ENCODE data around the gene ANKRD12.

- TF ChIP-seq REST (IDR thresholded peaks at IDR 0.05; ENCODE audit: insufficient read depth in 1 of 2, low read depth in 2 of 2, low read length in 1 of 2) (no peak), SIN3A (IDR thresholded peaks at IDR 0.05; ENCODE audit: borderline replicate concordance, insufficient read depth, low read depth, low read length) (no peak)
- TF ChIP-seq, protein P1, sequence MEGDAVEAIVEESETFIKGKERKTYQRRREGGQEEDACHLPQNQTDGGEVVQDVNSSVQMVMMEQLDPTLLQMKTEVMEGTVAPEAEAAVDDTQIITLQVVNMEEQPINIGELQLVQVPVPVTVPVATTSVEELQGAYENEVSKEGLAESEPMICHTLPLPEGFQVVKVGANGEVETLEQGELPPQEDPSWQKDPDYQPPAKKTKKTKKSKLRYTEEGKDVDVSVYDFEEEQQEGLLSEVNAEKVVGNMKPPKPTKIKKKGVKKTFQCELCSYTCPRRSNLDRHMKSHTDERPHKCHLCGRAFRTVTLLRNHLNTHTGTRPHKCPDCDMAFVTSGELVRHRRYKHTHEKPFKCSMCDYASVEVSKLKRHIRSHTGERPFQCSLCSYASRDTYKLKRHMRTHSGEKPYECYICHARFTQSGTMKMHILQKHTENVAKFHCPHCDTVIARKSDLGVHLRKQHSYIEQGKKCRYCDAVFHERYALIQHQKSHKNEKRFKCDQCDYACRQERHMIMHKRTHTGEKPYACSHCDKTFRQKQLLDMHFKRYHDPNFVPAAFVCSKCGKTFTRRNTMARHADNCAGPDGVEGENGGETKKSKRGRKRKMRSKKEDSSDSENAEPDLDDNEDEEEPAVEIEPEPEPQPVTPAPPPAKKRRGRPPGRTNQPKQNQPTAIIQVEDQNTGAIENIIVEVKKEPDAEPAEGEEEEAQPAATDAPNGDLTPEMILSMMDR (IDR thresholded peaks at IDR 0.05), result no peak
These were observed 149.0 kb downstream of the ANKRD12 start for GRCh38 chr18:9285604-9286003.
